Natural killer cell (primary cell): ENCODE data around the gene PDCD7. TPM values are rescaled to one million over a fixed set of nuclear protein-coding genes. Genes with fewer than 3 reads are reported as not detected.
"Not testable (repeated sequence)": the region's sequence is repeated elsewhere in the genome, so short reads cannot be mapped to it uniquely, and the experiment has no call there.

Experiments
- ATAC-seq, 3 donors: fragments of 150-1000 bp in 2 of 3; fragments of 200-7000 bp in 1 of 3; cut with Tn5 transposase; 1 replicate in 1 of 3; 2 replicates in 2 of 3; pipeline ENCODE4 v1.10.0; 2021; ENCODE audit warnings: mild to moderate bottlenecking in 2 of 3, moderate library complexity in 2 of 3
- DNase-seq, 2 donors: peaks; one replicate each; pipeline versions ENCODE4 v3.0.0 to v3.0.0-alpha.2; 2013 to 2021; ENCODE audit warnings: mixed read lengths in 1 of 2
- H3K27ac ChIP-seq: one replicate; pipeline ENCODE4 v1.5.1; 2013; ENCODE audit warnings: mild to moderate bottlenecking, low read length
- H3K27me3 ChIP-seq: one replicate; pipeline ENCODE4 v1.6.1; 2013; ENCODE audit warnings: low read length; ENCODE audit not compliant: control insufficient read depth, insufficient read depth
- H3K36me3 ChIP-seq: one replicate; pipeline ENCODE4 v1.6.1; 2013; ENCODE audit warnings: low read length; ENCODE audit not compliant: control insufficient read depth, insufficient read depth
- H3K4me1 ChIP-seq: one replicate; pipeline ENCODE4 v1.6.1; 2013; ENCODE audit warnings: low read length; ENCODE audit not compliant: control insufficient read depth, insufficient read depth
- H3K4me3 ChIP-seq: one replicate; pipeline ENCODE4 v1.5.1; 2013; ENCODE audit warnings: low read length
- H3K9me3 ChIP-seq: one replicate; pipeline ENCODE4 v1.6.1; 2013; ENCODE audit warnings: low read length; ENCODE audit not compliant: control insufficient read depth, insufficient read depth
- H3K27ac Mint-ChIP-seq, 2 donors: one replicate each; pipeline ENCODE4 v1.8.0; 2022; ENCODE audit warnings: mild to moderate bottlenecking in 2 of 2, mixed read lengths in 2 of 2, moderate library complexity in 1 of 2
- H3K27me3 Mint-ChIP-seq, 2 donors: one replicate each; pipeline ENCODE4 v1.8.0; 2022; ENCODE audit warnings: low read depth in 2 of 2, mixed read lengths in 2 of 2
- H3K36me3 Mint-ChIP-seq: one replicate; pipeline ENCODE4 v1.8.0; 2022; ENCODE audit warnings: mixed read lengths
- H3K4me1 Mint-ChIP-seq, 2 donors: one replicate each; pipeline ENCODE4 v1.8.0; 2022; ENCODE audit warnings: mixed read lengths in 2 of 2
- H3K4me3 Mint-ChIP-seq: one replicate; pipeline ENCODE4 v1.8.0; 2022; ENCODE audit warnings: mild to moderate bottlenecking, moderate library complexity, mixed read lengths
- H3K9me3 Mint-ChIP-seq, 2 donors: one replicate each; pipeline ENCODE4 v1.8.0; 2022; ENCODE audit warnings: mixed read lengths in 2 of 2
- WGBS: methylation state at CpG from one replicate; pipeline ENCODE4 v1.1.7; 2013; ENCODE audit warnings: missing lambda C conversion rate; ENCODE audit not compliant: insufficient coverage; 5-methylcytosine and 5-hydroxymethylcytosine counted together
- intact Hi-C: fragments of 100-400 bp; cut with micrococcal nuclease; formaldehyde crosslinking; loops from one replicate; pipeline ENCODE4 v1.14.2; 2022
- total RNA-seq, 4 donors: library from RNA; stranded (reverse); fragments of 120-200 nt in 1 of 4; gene quantifications; one replicate each; pipeline versions ENCODE4 v1.2.3 to v1.2.4, GENCODE V29; 2013 to 2022
- TF ChIP-seq, protein P1 (sequence below): fragments of 200-600 bp; IDR thresholded peaks from one replicate; pipeline ENCODE4 v1.8.0; 2022; ENCODE audit warnings: antibody characterized with exemption

Gene PDCD7
- total RNA-seq, 3 donors from 2014 or later (not counting 1 experiment from before 2014, with no cell fraction given) = 19.1 to 33.9 (median 26.7) TPM

DNA sequence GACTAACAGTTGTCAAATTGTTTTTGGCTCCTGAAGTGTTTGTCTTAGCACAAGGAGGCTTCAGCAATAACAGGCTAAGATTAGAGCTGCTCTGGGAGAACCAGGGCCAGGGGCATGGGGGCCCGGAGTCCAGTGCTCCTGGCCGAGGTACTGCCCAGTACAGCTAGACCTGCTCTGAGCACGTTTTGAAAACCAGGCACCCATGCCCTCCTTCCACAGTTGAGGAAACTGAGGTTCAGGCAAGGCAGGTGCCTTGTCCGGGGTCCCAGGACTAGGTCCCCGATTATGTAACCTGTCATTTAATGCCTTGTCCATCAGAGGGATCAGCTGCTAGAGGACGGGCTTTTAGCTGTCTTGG is 37.9 kb downstream of the PDCD7 start:
- Histone ChIP-seq H3K9me3 (no peaks in the 10 kb centered on the region), H3K27ac (no peak overlapping the region), H3K36me3 (peaks cover 20% of the 10 kb centered on the region), H3K4me3 (no peak overlapping the region), H3K4me1 (no peaks in the 10 kb centered on the region), H3K27me3 (no peaks in the 10 kb centered on the region)
- Mint-ChIP-seq H3K36me3 (no peaks in the 10 kb centered on the region), H3K27ac (no peak overlapping the region), H3K27me3 (no peaks in the 10 kb centered on the region), H3K4me3 (no peak overlapping the region), H3K9me3 (no peaks in the 10 kb centered on the region), H3K4me1 (peaks cover 0 to 7% of the 10 kb centered on the region in 2 donors)
- TF ChIP-seq, protein P1, sequence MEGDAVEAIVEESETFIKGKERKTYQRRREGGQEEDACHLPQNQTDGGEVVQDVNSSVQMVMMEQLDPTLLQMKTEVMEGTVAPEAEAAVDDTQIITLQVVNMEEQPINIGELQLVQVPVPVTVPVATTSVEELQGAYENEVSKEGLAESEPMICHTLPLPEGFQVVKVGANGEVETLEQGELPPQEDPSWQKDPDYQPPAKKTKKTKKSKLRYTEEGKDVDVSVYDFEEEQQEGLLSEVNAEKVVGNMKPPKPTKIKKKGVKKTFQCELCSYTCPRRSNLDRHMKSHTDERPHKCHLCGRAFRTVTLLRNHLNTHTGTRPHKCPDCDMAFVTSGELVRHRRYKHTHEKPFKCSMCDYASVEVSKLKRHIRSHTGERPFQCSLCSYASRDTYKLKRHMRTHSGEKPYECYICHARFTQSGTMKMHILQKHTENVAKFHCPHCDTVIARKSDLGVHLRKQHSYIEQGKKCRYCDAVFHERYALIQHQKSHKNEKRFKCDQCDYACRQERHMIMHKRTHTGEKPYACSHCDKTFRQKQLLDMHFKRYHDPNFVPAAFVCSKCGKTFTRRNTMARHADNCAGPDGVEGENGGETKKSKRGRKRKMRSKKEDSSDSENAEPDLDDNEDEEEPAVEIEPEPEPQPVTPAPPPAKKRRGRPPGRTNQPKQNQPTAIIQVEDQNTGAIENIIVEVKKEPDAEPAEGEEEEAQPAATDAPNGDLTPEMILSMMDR = no peak
- DNase-seq (no peak), ATAC-seq (no peak)
- WGBS = 89% methylated on average over 6 of the region's 6 CpGs
- intact Hi-C loops = no loop called here

DNA sequence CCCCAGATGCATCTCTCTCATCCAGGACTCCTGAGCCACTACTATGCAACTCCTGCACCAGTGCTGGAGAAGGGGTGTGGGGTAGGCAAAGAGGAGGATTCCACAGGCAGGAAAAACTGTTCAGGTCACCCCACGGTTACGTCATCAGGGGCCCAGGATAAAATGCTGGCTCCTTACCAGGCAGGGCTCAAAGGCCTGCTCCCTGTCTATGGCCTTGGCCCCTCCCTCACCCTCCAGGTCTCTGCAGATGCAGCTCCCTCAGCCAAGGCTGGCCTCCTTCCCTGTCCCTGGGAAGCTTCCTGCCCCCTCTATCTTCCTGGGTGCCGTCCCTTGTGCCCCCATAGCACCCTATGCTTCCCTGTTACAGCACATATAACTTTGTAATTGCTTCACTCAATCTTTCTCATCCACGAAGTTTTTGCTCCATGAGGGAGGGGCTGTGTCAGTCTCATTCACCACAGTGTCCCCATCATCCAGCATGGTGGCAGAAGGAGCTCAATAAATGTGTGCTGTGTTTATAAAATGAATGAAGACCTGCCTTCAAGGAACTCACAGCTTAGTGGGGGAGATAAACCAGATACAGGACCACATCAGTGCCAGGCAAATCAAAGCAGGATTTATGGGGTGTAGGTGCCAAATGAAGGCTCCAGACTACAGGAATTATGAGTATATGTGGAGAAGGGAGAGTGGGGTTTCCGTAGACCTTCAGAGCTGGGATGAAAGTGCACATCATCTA is 38.4 kb downstream of the PDCD7 start:
- Mint-ChIP-seq H3K4me1 (peaks cover 0 to 5% of the 10 kb centered on the region in 2 donors), H3K36me3 (no peaks in the 10 kb centered on the region), H3K27me3 (no peaks in the 10 kb centered on the region), H3K27ac (no peak overlapping the region), H3K9me3 (no peaks in the 10 kb centered on the region), H3K4me3 (no peak overlapping the region)
- H3K36me3 ChIP-seq = peaks cover 18% of the 10 kb centered on the region
- no peak overlapping the region for H3K4me3 ChIP-seq
- no peak overlapping the region for H3K27ac ChIP-seq
- H3K4me1 ChIP-seq = no peaks in the 10 kb centered on the region
- H3K27me3 ChIP-seq = no peaks in the 10 kb centered on the region
- WGBS = 97% methylated on average over 4 of the region's 5 CpGs
- ATAC-seq (no peak), DNase-seq (no peak)
- intact Hi-C loops = no loop called here
- TF ChIP-seq, protein P1 = no peak
- H3K9me3 ChIP-seq = no peaks in the 10 kb centered on the region

GRCh38 chr15:65094294-65094995 is 39.2 kb downstream of the PDCD7 start:
- ATAC-seq (peak in 1 of 3 donors; percentile 24), DNase-seq (no peak)
- Mint-ChIP-seq H3K36me3 (no peaks in the 10 kb centered on the region), H3K27me3 (no peaks in the 10 kb centered on the region), H3K9me3 (no peaks in the 10 kb centered on the region), H3K27ac (no peak overlapping the region), H3K4me3 (peak overlapping the region; percentile 21), H3K4me1 (peaks cover 0 to 5% of the 10 kb centered on the region in 2 donors)
- WGBS = 94% methylated on average over 13 of the region's 14 CpGs
- intact Hi-C loops = no loop called here
- Histone ChIP-seq H3K9me3 (no peaks in the 10 kb centered on the region), H3K36me3 (peaks cover 18% of the 10 kb centered on the region), H3K4me3 (no peak overlapping the region), H3K27ac (no peak overlapping the region), H3K27me3 (no peaks in the 10 kb centered on the region), H3K4me1 (no peaks in the 10 kb centered on the region)
- TF ChIP-seq, protein P1 = no peak

DNA sequence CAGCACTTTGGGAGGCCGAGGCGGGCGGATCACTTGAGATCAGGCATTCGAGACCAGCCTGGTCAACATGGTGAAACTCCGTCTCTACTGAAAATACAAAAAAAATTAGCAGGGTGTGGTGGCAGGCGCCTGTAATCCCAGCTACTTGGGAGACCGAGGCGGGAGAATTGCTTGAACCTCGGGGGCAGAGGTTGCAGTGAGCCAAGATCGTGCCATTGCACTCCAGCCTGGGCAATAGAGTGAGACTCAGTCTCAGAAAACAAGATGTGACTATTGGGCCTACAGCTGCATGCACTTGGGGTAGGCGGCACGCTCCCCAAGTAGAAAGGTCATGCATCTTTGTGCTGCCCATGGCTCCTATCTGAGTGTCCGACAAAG is 39.8 kb downstream of the PDCD7 start:
- H3K9me3 Mint-ChIP-seq, intact Hi-C loops, H3K36me3 Mint-ChIP-seq, H3K4me1 Mint-ChIP-seq, H3K27me3 ChIP-seq, H3K4me3 Mint-ChIP-seq, DNase-seq, H3K27ac Mint-ChIP-seq, H3K4me3 ChIP-seq, H3K9me3 ChIP-seq, H3K4me1 ChIP-seq, H3K27ac ChIP-seq, H3K27me3 Mint-ChIP-seq, ATAC-seq: not testable (repeated sequence)
- 97% methylated on average over 13 of the region's 13 CpGs for WGBS
- peaks cover 12% of the 10 kb centered on the region for H3K36me3 ChIP-seq
